K562 (cell line): ENCODE data around the gene UTRN. TPM values are rescaled to one million over a fixed set of nuclear protein-coding genes. Genes with fewer than 3 reads are reported as not detected.

ENCODE experiments used
- ATAC-seq: fragments of 200-7000 bp; cut with Tn5 transposase; 3 replicates; pipeline ENCODE4 v1.9.1; 2020; ENCODE audit warnings: moderate library complexity
- BruUV-seq: library from RNA; stranded (reverse); fragments of 400-500 nt; replicated peaks from 2 replicates; lab custom pipeline; 2021; lab: Mats Ljungman, UMichigan
- CTCF ChIA-PET: fragments of 300-600 bp; formaldehyde crosslinking; extraction: SDS; loops from one replicate; lab custom pipeline; 2021; ENCODE audit warnings: low intra/inter-chr PET ratio; lab: Yijun Ruan, JAX
- POLR2A ChIA-PET: fragments of 300-600, 350-650 bp; sonication (Branson Sonifier 250); formaldehyde crosslinking; extraction: SDS; loops from one replicate; lab custom pipeline; 2021; ENCODE audit warnings: antibody characterized with exemption, inconsistent platforms; lab: Yijun Ruan, JAX
- DNase-seq, 4 experiments: peaks; one replicate each; pipeline versions ENCODE4 v3.0.0 to v3.0.0-alpha.2; 2011 to 2018; ENCODE audit warnings: low spot score in 3 of 4, mixed read lengths in 3 of 4; ENCODE audit errors: extremely low read depth in 1 of 4
- FAIRE-seq: peaks from 2 replicates; lab custom pipeline; 2011; peaks lifted over from hg19 to GRCh38; lab: Jason Lieb, UNC
- H2AFZ ChIP-seq: 2 replicates; pipeline ENCODE4 v1.6.0; 2011; ENCODE audit warnings: low read depth, low read length, control low read depth, inconsistent platforms
- H3K27ac ChIP-seq: fragments of 200-600 bp; 3 replicates; pipeline ENCODE4 v1.8.0; 2011; ENCODE audit warnings: low read depth, mild to moderate bottlenecking, control low read depth, inconsistent platforms, low read length, moderate library complexity, mixed read lengths; ENCODE audit errors: extremely low read depth
- H3K27me3 ChIP-seq, 2 experiments: fragments of 300-600 bp in 1 of 2; 2 replicates in 1 of 2; 3 replicates in 1 of 2; pipeline versions ENCODE4 v1.6.0 to v1.8.0; 2011; ENCODE audit warnings: inconsistent platforms in 2 of 2, low read length in 2 of 2, mild to moderate bottlenecking in 1 of 2, mixed read lengths in 1 of 2, moderate library complexity in 1 of 2; ENCODE audit not compliant: control insufficient read depth in 2 of 2, insufficient read depth in 2 of 2
- H3K36me3 ChIP-seq: fragments of 300-600 bp; 3 replicates; pipeline ENCODE4 v1.8.0; 2011; ENCODE audit warnings: mild to moderate bottlenecking, low read length, inconsistent platforms; ENCODE audit not compliant: control insufficient read depth, insufficient read depth
- H3K4me1 ChIP-seq, 2 experiments: fragments of 200-600 bp in 1 of 2; replicated peaks in 1 of 2; 2 replicates in 1 of 2; 3 replicates in 1 of 2; pipeline versions ENCODE4 v1.5.1 to v1.8.0; 2011; ENCODE audit warnings: inconsistent platforms in 2 of 2, low read length in 2 of 2, mild to moderate bottlenecking in 1 of 2, mixed read lengths in 1 of 2, moderate library complexity in 1 of 2; ENCODE audit not compliant: control insufficient read depth in 2 of 2, insufficient read depth in 2 of 2
- H3K4me2 ChIP-seq: 2 replicates; pipeline ENCODE4 v1.6.1; 2011; ENCODE audit warnings: low read length, control low read depth, inconsistent platforms, mixed read lengths; ENCODE audit not compliant: insufficient read depth
- H3K4me3 ChIP-seq: fragments of 200-600 bp; sonication (generic), shearing (Covaris generic); 2 replicates; pipeline ENCODE4 v1.5.1; 2016; ENCODE audit warnings: control low read depth, inconsistent platforms
- H3K79me2 ChIP-seq: fragments of 200-600 bp; 3 replicates; pipeline ENCODE4 v1.8.0; 2011; ENCODE audit warnings: low read length, inconsistent platforms; ENCODE audit not compliant: control insufficient read depth, insufficient read depth
- H3K9ac ChIP-seq, 2 experiments: 2 replicates each; pipeline versions ENCODE4 v1.6.0 to v1.6.1; 2011; ENCODE audit warnings: low read depth in 2 of 2, low read length in 2 of 2, control low read depth in 1 of 2, inconsistent platforms in 1 of 2, mild to moderate bottlenecking in 1 of 2, mixed read lengths in 1 of 2; ENCODE audit not compliant: insufficient read depth in 1 of 2
- H3K9me1 ChIP-seq: one replicate; pipeline ENCODE4 v1.6.0; 2011; ENCODE audit warnings: inconsistent platforms, mild to moderate bottlenecking, low read length, moderate library complexity; ENCODE audit not compliant: control insufficient read depth, insufficient read depth
- H3K9me3 ChIP-seq: replicated peaks from 2 replicates; pipeline ENCODE4 v1.5.1; 2011; ENCODE audit warnings: low read depth, low read length, inconsistent platforms; ENCODE audit not compliant: control insufficient read depth, insufficient read depth
- H4K20me1 ChIP-seq: replicated peaks from 2 replicates; pipeline ENCODE4 v1.6.1; 2011; ENCODE audit warnings: low read length, inconsistent platforms, mixed read lengths; ENCODE audit not compliant: control insufficient read depth, insufficient read depth
- E2F1 ChIP-seq: sonication (generic); formaldehyde crosslinking; IDR thresholded peaks from 2 replicates; pipeline ENCODE4 v1.8.1; 2023; ENCODE audit warnings: mild to moderate bottlenecking, missing genetic modification reagents, moderate library complexity
- ZNF766 ChIP-seq: fragments of 200-800 bp; sonication (Bioruptor generic); conservative IDR thresholded peaks from 2 replicates; pipeline ENCODE4 v1.6.1; 2016; ENCODE audit warnings: missing genetic modification characterization, missing compliant biosample characterization
- WGBS: fragments of 100-300 bp; shearing (Covaris generic); methylation state at CpG from one replicate; pipeline ENCODE4 v1.1.6; 2016; ENCODE audit warnings: low coverage, mixed read lengths; ENCODE audit not compliant: insufficient coverage; ENCODE audit errors: missing lambda C conversion rate; 5-methylcytosine and 5-hydroxymethylcytosine counted together
- in situ Hi-C: fragments of 300-500 bp; cut with MboI; formaldehyde crosslinking; loops from 4 replicates; pipeline ENCODE4 v1.15.0; 2018; ENCODE audit warnings: inconsistent platforms, mixed read lengths
- intact Hi-C: fragments of 100-400 bp; cut with micrococcal nuclease; formaldehyde crosslinking; loops from 2 replicates; pipeline ENCODE4 v1.14.2; 2022
- polyA plus RNA-seq, 8 experiments: library from polyadenylated mRNA; depleted of rRNA in 4 of 8; stranded (reverse) in 5 of 8; unstranded in 3 of 8; fragments of >200 nt; fragmentation: Nextera tagmentation in 2 of 8; fragmentation: Illumina TruSeq in 1 of 8; extraction: Ambion mirVana in 2 of 8; extraction: Trizol in 1 of 8; gene quantifications; 2 replicates each; pipeline versions ENCODE4 v1.2.1 to v1.2.3, GENCODE V29; 2011 to 2014; ENCODE audit warnings: inconsistent platforms in 1 of 8, missing spikeins in 1 of 8
- total RNA-seq, 7 experiments: library from RNA; depleted of rRNA in 6 of 7; stranded (reverse); fragments of >200 nt in 6 of 7; fragmentation: Illumina TruSeq in 2 of 7; extraction: Trizol in 2 of 7; gene quantifications; 2 replicates each; pipeline versions ENCODE4 v1.2.1 to v1.2.3, GENCODE V29; 2011 to 2021; ENCODE audit warnings: low replicate concordance in 1 of 7

The UTRN gene
- total and polyA plus RNA-seq, 9 of the 15 experiments (the other 6 are each of a cell fraction or from before 2014, with no cell fraction given) = 0.94 to 22.4 (median 10.0) TPM

GRCh38 chr6:144315226-144315980, 30.3 kb downstream of the UTRN start:
- POLR2A ChIA-PET = no interaction called here

More at GRCh38 chr6:144315226-144315980, 30.3 kb downstream of the UTRN start:
- Histone ChIP-seq H3K9me1 (no peaks in the 10 kb centered on the region), H3K9ac (no peak overlapping the region), H3K4me2 (no peak overlapping the region), H4K20me1 (no peaks in the 10 kb centered on the region), H3K79me2 (no peaks in the 10 kb centered on the region), H3K9me3 (no peaks in the 10 kb centered on the region), H3K27ac (no peak overlapping the region), H3K4me3 (no peak overlapping the region), H2AFZ (no peak overlapping the region), H3K36me3 (no peaks in the 10 kb centered on the region), H3K4me1 (no peaks in the 10 kb centered on the region; a peak in 1 of 5 replicates), H3K27me3 (peaks cover 11 to 14% of the 10 kb centered on the region in 2 experiments; a peak in 4 of 5 replicates)
- CTCF ChIA-PET = no interaction called here
- no peak for DNase-seq
- TF ChIP-seq E2F1 (CRISPR knock-in tag) = no peak
- no peak for TF ChIP-seq ZNF766 (CRISPR knock-in tag)
- in situ Hi-C loops (no loop called here), intact Hi-C loops (no loop called here)
- ATAC-seq = peak; percentile 61; the same call in 2 of the 3 replicates
- no peak for FAIRE-seq
- WGBS = 7% methylated on average over 16 of the region's 16 CpGs
- BruUV-seq = no TSS peak
